K562 (cell line): ENCODE measurements around the gene PCDH9. TPM values are rescaled to one million over a fixed set of nuclear protein-coding genes. Genes with fewer than 3 reads are reported as not detected.

Experiments
- ATAC-seq: fragments of 200-7000 bp; cut with Tn5 transposase; 3 replicates; pipeline ENCODE4 v1.9.1; 2020; ENCODE audit warnings: moderate library complexity
- BruUV-seq: library from RNA; stranded (reverse); fragments of 400-500 nt; replicated peaks from 2 replicates; lab custom pipeline; 2021; lab: Mats Ljungman, UMichigan
- CTCF ChIA-PET: fragments of 300-600 bp; formaldehyde crosslinking; extraction: SDS; loops from one replicate; lab custom pipeline; 2021; ENCODE audit warnings: low intra/inter-chr PET ratio; lab: Yijun Ruan, JAX
- POLR2A ChIA-PET: fragments of 300-600, 350-650 bp; sonication (Branson Sonifier 250); formaldehyde crosslinking; extraction: SDS; loops from one replicate; lab custom pipeline; 2021; ENCODE audit warnings: antibody characterized with exemption, inconsistent platforms; lab: Yijun Ruan, JAX
- DNase-seq, 4 experiments: peaks; one replicate each; pipeline versions ENCODE4 v3.0.0 to v3.0.0-alpha.2; 2011 to 2018; ENCODE audit warnings: low spot score in 3 of 4, mixed read lengths in 3 of 4; ENCODE audit errors: extremely low read depth in 1 of 4
- FAIRE-seq: peaks from 2 replicates; lab custom pipeline; 2011; peaks lifted over from hg19 to GRCh38; lab: Jason Lieb, UNC
- H2AFZ ChIP-seq: 2 replicates; pipeline ENCODE4 v1.6.0; 2011; ENCODE audit warnings: low read depth, low read length, control low read depth, inconsistent platforms
- H3K27ac ChIP-seq: fragments of 200-600 bp; 3 replicates; pipeline ENCODE4 v1.8.0; 2011; ENCODE audit warnings: low read depth, mild to moderate bottlenecking, control low read depth, inconsistent platforms, low read length, moderate library complexity, mixed read lengths; ENCODE audit errors: extremely low read depth
- H3K27me3 ChIP-seq, 2 experiments: fragments of 300-600 bp in 1 of 2; 2 replicates in 1 of 2; 3 replicates in 1 of 2; pipeline versions ENCODE4 v1.6.0 to v1.8.0; 2011; ENCODE audit warnings: inconsistent platforms in 2 of 2, low read length in 2 of 2, mild to moderate bottlenecking in 1 of 2, mixed read lengths in 1 of 2, moderate library complexity in 1 of 2; ENCODE audit not compliant: control insufficient read depth in 2 of 2, insufficient read depth in 2 of 2
- H3K36me3 ChIP-seq: fragments of 300-600 bp; 3 replicates; pipeline ENCODE4 v1.8.0; 2011; ENCODE audit warnings: mild to moderate bottlenecking, low read length, inconsistent platforms; ENCODE audit not compliant: control insufficient read depth, insufficient read depth
- H3K4me1 ChIP-seq, 2 experiments: fragments of 200-600 bp in 1 of 2; replicated peaks in 1 of 2; 2 replicates in 1 of 2; 3 replicates in 1 of 2; pipeline versions ENCODE4 v1.5.1 to v1.8.0; 2011; ENCODE audit warnings: inconsistent platforms in 2 of 2, low read length in 2 of 2, mild to moderate bottlenecking in 1 of 2, mixed read lengths in 1 of 2, moderate library complexity in 1 of 2; ENCODE audit not compliant: control insufficient read depth in 2 of 2, insufficient read depth in 2 of 2
- H3K4me2 ChIP-seq: 2 replicates; pipeline ENCODE4 v1.6.1; 2011; ENCODE audit warnings: low read length, control low read depth, inconsistent platforms, mixed read lengths; ENCODE audit not compliant: insufficient read depth
- H3K4me3 ChIP-seq: fragments of 200-600 bp; sonication (generic), shearing (Covaris generic); 2 replicates; pipeline ENCODE4 v1.5.1; 2016; ENCODE audit warnings: control low read depth, inconsistent platforms
- H3K79me2 ChIP-seq: fragments of 200-600 bp; 3 replicates; pipeline ENCODE4 v1.8.0; 2011; ENCODE audit warnings: low read length, inconsistent platforms; ENCODE audit not compliant: control insufficient read depth, insufficient read depth
- H3K9ac ChIP-seq, 2 experiments: 2 replicates each; pipeline versions ENCODE4 v1.6.0 to v1.6.1; 2011; ENCODE audit warnings: low read depth in 2 of 2, low read length in 2 of 2, control low read depth in 1 of 2, inconsistent platforms in 1 of 2, mild to moderate bottlenecking in 1 of 2, mixed read lengths in 1 of 2; ENCODE audit not compliant: insufficient read depth in 1 of 2
- H3K9me1 ChIP-seq: one replicate; pipeline ENCODE4 v1.6.0; 2011; ENCODE audit warnings: inconsistent platforms, mild to moderate bottlenecking, low read length, moderate library complexity; ENCODE audit not compliant: control insufficient read depth, insufficient read depth
- H3K9me3 ChIP-seq: replicated peaks from 2 replicates; pipeline ENCODE4 v1.5.1; 2011; ENCODE audit warnings: low read depth, low read length, inconsistent platforms; ENCODE audit not compliant: control insufficient read depth, insufficient read depth
- H4K20me1 ChIP-seq: replicated peaks from 2 replicates; pipeline ENCODE4 v1.6.1; 2011; ENCODE audit warnings: low read length, inconsistent platforms, mixed read lengths; ENCODE audit not compliant: control insufficient read depth, insufficient read depth
- ETV1 ChIP-seq: fragments of 450-650 bp; conservative IDR thresholded peaks from 2 replicates; pipeline ENCODE4 v1.6.1; 2016; ENCODE audit warnings: missing genetic modification characterization, control low read depth, low read depth, missing compliant biosample characterization
- NR4A1 ChIP-seq, 2 experiments: fragments of 250-450 bp in 1 of 2; fragments of 450-650 bp in 1 of 2; sonication (Bioruptor Pico) in 1 of 2; IDR thresholded peaks; 2 replicates each; pipeline versions ENCODE4 v1.4.0 to v1.6.1; 2016 to 2020; ENCODE audit warnings: mild to moderate bottlenecking in 2 of 2, missing compliant biosample characterization in 1 of 2, missing genetic modification characterization in 1 of 2, moderate library complexity in 1 of 2
- SP2 ChIP-seq: IDR thresholded peaks from 2 replicates; pipeline ENCODE4 v1.6.1; 2011; ENCODE audit warnings: mild to moderate bottlenecking, low read depth, low read length, moderate library complexity; ENCODE audit not compliant: poor library complexity, severe bottlenecking; ENCODE audit errors: extremely low read depth
- TAF9B ChIP-seq: fragments of 450-650 bp; IDR thresholded peaks from 2 replicates; pipeline ENCODE4 v1.6.1; 2018; ENCODE audit warnings: mild to moderate bottlenecking; ENCODE audit not compliant: partially characterized antibody
- ZBTB49 ChIP-seq: sonication (generic); formaldehyde crosslinking; IDR thresholded peaks from 2 replicates; pipeline ENCODE4 v1.8.0; 2022; ENCODE audit warnings: missing genetic modification reagents, mild to moderate bottlenecking, borderline replicate concordance
- WGBS: fragments of 100-300 bp; shearing (Covaris generic); methylation state at CpG from one replicate; pipeline ENCODE4 v1.1.6; 2016; ENCODE audit warnings: low coverage, mixed read lengths; ENCODE audit not compliant: insufficient coverage; ENCODE audit errors: missing lambda C conversion rate; 5-methylcytosine and 5-hydroxymethylcytosine counted together
- in situ Hi-C: fragments of 300-500 bp; cut with MboI; formaldehyde crosslinking; loops from 4 replicates; pipeline ENCODE4 v1.15.0; 2018; ENCODE audit warnings: inconsistent platforms, mixed read lengths
- intact Hi-C: fragments of 100-400 bp; cut with micrococcal nuclease; formaldehyde crosslinking; loops from 2 replicates; pipeline ENCODE4 v1.14.2; 2022
- polyA plus RNA-seq, 8 experiments: library from polyadenylated mRNA; depleted of rRNA in 4 of 8; stranded (reverse) in 5 of 8; unstranded in 3 of 8; fragments of >200 nt; fragmentation: Nextera tagmentation in 2 of 8; fragmentation: Illumina TruSeq in 1 of 8; extraction: Ambion mirVana in 2 of 8; extraction: Trizol in 1 of 8; gene quantifications; 2 replicates each; pipeline versions ENCODE4 v1.2.1 to v1.2.3, GENCODE V29; 2011 to 2014; ENCODE audit warnings: inconsistent platforms in 1 of 8, missing spikeins in 1 of 8
- total RNA-seq, 7 experiments: library from RNA; depleted of rRNA in 6 of 7; stranded (reverse); fragments of >200 nt in 6 of 7; fragmentation: Illumina TruSeq in 2 of 7; extraction: Trizol in 2 of 7; gene quantifications; 2 replicates each; pipeline versions ENCODE4 v1.2.1 to v1.2.3, GENCODE V29; 2011 to 2021; ENCODE audit warnings: low replicate concordance in 1 of 7
- TF ChIP-seq, protein P1 (sequence below), 3 experiments: fragments of 200-800 bp in 1 of 3; sonication (Bioruptor generic) in 1 of 3; sonication (generic) in 1 of 3; formaldehyde crosslinking in 1 of 3; IDR thresholded peaks; 2 replicates each; pipeline versions ENCODE4 v1.6.1 to v1.8.0; 2016 to 2022; ENCODE audit warnings: mild to moderate bottlenecking in 2 of 3, missing compliant biosample characterization in 2 of 3, missing genetic modification characterization in 2 of 3, missing genetic modification reagents in 1 of 3

PCDH9 gene
- total and polyA plus RNA-seq, 9 of the 15 experiments (the other 6 are each of a cell fraction or from before 2014, with no cell fraction given): 1.1 to 6.7 (median 4.9) TPM

- TF ChIP-seq ZBTB49 (CRISPR knock-in tag) (no peak), NR4A1 (CRISPR knock-in tag; IDR thresholded peaks at IDR 0.05) (no peak), NR4A1 (tag; IDR thresholded peaks at IDR 0.05) (no peak), SP2 (no peak), ETV1 (tag) (no peak)
- TF ChIP-seq, protein P1, sequence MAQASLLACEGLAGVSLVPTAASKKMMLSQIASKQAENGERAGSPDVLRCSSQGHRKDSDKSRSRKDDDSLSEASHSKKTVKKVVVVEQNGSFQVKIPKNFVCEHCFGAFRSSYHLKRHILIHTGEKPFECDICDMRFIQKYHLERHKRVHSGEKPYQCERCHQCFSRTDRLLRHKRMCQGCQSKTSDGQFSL (CRISPR knock-in tag; IDR thresholded peaks at IDR 0.05): no peak
- TF ChIP-seq, protein P1 (tag; IDR thresholded peaks at IDR 0.05): no peak
Observed at GRCh38 chr13:66338542-66338941, 891.6 kb downstream of the PCDH9 start (continued).

DNA sequence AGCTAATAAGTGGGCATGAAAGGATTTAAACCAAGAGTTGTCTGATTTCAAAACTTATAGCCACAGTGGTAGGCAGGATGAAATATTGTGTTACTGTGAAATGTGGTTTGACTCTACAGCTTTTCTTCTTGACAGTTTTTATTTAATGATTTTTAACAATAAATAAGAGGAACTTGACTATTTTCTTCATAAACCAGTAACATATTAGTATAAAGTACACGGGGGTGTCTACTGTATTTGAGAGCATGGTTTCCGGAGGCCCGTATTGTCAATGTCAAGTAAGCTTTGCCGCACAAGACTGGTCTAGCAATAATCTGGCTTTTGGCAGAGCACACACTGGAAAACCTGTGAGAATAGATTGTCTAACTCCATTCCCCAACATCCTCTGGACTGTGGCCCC, 894.5 kb downstream of the PCDH9 start:
- Histone ChIP-seq H2AFZ (no peak overlapping the region), H3K4me2 (no peak overlapping the region), H3K4me1 (no peaks in the 10 kb centered on the region), H3K79me2 (no peaks in the 10 kb centered on the region), H3K9ac (no peak overlapping the region), H3K4me3 (no peak overlapping the region), H3K9me1 (no peaks in the 10 kb centered on the region), H3K27ac (no peak overlapping the region), H4K20me1 (no peaks in the 10 kb centered on the region), H3K9me3 (no peaks in the 10 kb centered on the region), H3K36me3 (no peaks in the 10 kb centered on the region), H3K27me3 (no peaks in the 10 kb centered on the region)
- ATAC-seq (no peak), DNase-seq (no peak), FAIRE-seq (no peak)
- no TSS peak for BruUV-seq
- 36% methylated on average over 4 of the region's 4 CpGs for WGBS
- intact Hi-C loops: no loop called here
- ChIA-PET POLR2A (no interaction called here), CTCF (no interaction called here)
- in situ Hi-C loops: no loop called here
- TF ChIP-seq TAF9B: no peak
